ENCODE data around the gene TGIF1.
"Not testable (repeated sequence)": the region's sequence is repeated elsewhere in the genome, so short reads cannot be mapped to it uniquely, and the experiment has no call there.

Gene TGIF1

GRCh38 chr18:3455907-3456685, 6.1 kb downstream of the TGIF1 start:
- DNase-seq (ENCODE audit: low read depth in 2 of 2) = no peak

- no peak for DNase-seq (ENCODE audit: low read depth in 2 of 2)
These were observed 6.7 kb downstream of the TGIF1 start for GRCh38 chr18:3456686-3457069.

GRCh38 chr18:3457261-3457724, 7.3 kb downstream of the TGIF1 start:
- no peak for DNase-seq (ENCODE audit: low read depth in 2 of 2)

- DNase-seq (ENCODE audit: low read depth in 2 of 2) = no peak
These were observed 8.4 kb downstream of the TGIF1 start for GRCh38 chr18:3458378-3458777.

- no peak for DNase-seq (ENCODE audit: low read depth in 2 of 2)
These were observed 9.2 kb downstream of the TGIF1 start for GRCh38 chr18:3458952-3459853.

DNA sequence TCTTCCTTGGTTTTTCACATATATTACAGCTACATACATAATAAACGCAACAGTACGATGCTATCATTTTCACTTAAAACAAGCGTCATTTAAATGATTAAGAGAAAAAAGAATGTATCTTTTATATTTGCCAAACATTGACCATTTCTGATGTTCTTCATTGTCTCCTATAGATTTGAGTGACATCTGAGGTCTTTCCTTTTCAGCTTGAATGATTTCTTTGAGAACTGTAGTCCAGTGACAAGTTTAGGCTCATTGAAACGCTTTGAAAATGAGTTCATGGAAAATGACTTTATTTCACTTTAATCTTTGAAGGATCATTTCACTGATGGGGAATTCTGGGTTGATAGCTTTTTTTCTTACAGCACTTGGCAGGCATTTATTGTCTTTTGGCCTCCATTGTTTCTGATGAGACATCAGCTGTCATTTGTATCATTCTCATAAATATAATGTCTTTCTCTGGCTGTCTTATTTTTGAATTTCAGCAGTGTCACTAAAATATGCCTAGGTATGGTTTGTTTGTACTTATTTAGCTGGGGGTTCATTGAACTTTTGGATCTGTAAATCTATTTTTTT, 10.9 kb downstream of the TGIF1 start:
- DNase-seq (ENCODE audit: low read depth in 2 of 2) = no peak

DNA sequence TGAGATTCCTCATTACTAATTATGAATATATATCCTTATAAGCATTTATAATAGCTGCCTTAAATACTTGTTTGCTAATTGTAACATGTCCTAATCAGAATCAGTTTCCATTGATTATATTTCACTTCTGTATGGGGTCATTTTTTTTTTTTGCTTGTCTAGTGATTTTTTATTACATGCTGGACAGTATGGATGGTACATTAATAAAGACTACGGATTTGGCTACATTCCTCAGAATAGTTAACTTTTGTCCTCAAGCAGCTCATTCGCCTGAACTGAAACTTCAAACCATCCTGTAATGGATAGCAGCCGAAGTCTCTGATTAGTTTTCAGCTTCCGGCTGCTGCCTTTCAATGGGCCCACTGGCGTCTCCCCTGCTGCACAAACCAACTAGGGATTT, 11.7 kb downstream of the TGIF1 start:
- DNase-seq (ENCODE audit: low read depth in 2 of 2) = no peak

DNA sequence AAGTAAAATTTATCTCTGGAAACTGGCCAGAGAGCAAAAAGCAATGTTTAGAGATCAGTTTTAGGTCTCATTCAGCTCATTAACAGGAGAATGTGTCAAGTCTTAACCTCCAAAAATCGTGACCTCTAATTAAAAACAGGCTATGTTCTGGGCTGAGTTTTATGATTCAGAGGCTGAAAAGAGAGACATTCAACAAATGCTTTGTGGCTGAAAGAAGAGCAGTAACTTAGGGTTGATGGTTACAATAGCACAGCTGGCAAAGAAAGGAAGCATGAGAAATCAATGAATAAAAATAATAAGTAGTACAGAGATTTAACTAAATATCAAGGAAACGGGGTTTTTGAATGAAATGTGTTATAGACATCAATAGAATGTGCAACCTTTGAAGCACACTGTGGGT, 13.1 kb downstream of the TGIF1 start:
- no peak for DNase-seq (ENCODE audit: low read depth in 2 of 2)

GRCh38 chr18:3466045-3466444, 16.1 kb downstream of the TGIF1 start:
- no peak for DNase-seq (ENCODE audit: low read depth in 2 of 2)

DNA sequence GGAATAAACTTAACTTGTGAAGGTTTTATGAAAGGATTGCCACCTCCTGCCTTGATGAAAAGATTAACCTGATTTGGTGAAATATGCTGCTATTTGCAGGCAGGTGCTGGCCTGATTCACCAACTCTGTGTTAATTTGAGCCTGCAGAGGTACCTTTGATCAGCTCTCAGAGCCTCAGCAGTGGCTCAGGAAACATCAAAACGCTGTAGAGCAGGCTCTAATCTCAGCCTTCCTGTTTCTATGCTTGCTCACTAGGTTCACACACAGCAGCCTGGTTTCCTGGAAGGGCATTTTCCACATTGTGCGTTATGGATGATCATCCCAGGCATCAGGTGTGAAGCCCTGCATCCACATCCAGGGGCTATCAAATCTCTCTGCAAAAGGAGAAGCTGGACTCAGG, 16.9 kb downstream of the TGIF1 start:
- DNase-seq (ENCODE audit: low read depth in 2 of 2) = no peak

DNA sequence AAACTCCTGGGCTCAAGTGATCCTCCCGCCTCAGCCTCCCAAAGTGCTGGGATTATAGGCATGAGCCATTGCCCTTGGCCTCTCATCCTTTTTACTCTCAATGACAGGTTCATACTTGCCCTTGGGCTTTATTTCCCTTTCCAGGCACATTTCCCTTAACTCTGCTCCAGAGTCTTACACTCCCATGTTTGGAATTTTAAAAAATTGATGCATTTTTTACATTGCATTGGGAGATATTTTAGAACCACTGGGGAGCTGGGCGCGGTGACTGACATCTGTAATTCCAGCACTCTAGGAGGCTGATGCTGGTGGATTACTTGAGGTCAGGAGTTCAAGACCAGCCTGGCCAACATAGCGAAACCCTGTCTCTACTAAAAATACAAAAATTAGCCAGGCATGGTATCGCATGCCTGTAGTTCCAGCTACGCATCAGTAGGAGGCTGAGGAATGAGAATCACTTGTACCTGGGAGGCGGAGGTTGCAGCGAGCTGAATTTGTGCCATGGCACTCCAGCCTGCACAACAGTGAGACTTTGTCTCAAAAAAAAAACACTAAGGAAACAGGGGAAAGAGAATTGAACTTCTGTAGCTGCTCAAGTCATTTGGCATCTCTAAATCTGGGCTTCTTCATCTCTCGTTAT, 18.2 kb downstream of the TGIF1 start:
- no peak for DNase-seq (ENCODE audit: low read depth in 2 of 2)

DNA sequence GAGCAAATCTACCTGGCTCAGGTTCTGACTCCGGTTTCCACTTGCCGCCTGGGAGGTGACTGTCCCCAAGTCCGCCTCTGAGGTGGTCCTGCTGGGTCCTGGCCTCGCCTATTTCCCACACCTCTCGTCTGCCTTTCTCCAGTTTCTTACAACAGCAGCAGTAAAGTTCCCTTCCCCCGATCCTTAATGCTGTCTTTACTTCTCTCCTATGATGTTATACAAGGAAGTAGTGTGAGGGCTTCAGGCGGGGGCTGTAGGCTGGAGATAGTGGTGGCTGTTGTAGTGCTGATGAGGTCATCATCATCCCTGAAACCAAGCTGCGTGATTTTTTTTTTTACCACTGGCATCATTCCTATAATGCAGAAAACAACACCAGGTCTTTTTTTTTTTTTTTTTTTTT, 18.9 kb downstream of the TGIF1 start:
- DNase-seq (ENCODE audit: low read depth in 2 of 2) = no peak

GRCh38 chr18:3471141-3471648, 21.2 kb downstream of the TGIF1 start:
- DNase-seq (ENCODE audit: low read depth in 2 of 2) = no peak

GRCh38 chr18:3472121-3472520, 22.1 kb downstream of the TGIF1 start:
- not testable (repeated sequence) for DNase-seq (ENCODE audit: low read depth in 2 of 2)

- DNase-seq (ENCODE audit: low read depth in 2 of 2) = no peak
These were observed 22.9 kb downstream of the TGIF1 start for GRCh38 chr18:3472681-3473544.

DNA sequence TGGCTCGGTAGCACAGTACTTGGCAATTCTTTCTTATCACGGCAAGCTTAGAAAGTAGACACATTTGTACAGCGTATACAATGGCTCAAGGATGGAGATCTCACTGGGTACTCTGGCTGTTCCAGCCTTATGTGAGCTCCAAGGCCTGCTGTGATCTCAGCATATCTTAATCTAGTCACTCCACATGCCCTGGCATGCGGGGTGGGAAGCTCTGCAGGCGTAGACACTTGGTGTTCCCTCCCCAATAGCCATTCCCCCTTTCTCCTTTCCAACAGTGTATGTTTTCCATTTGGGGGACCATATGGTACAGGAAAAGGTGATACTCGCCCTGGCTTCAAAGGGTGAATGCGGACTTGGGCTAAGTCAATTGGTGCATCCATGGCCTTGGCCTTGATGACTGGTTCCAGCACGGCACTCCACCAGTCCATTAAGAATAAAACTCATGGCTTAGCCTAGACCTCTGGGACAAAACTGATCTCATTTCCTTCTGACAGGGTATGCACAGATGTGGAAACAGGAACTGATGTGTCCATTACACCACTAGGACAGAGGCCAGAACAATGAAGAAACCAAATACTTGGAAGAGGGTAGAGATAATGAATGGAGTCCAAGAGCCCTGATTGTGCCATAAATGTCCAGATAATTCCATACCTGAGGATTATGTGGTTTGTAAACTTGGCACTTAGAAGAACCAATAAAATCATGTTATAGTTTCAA, 28.4 kb downstream of the TGIF1 start:
- no peak for DNase-seq (ENCODE audit: low read depth in 2 of 2)

- DNase-seq (ENCODE audit: low read depth in 2 of 2) = no peak
These were observed 30.1 kb downstream of the TGIF1 start for GRCh38 chr18:3479978-3480509.

GRCh38 chr18:3480827-3481573, 31.0 kb downstream of the TGIF1 start:
- no peak for DNase-seq (ENCODE audit: low read depth in 2 of 2)

DNA sequence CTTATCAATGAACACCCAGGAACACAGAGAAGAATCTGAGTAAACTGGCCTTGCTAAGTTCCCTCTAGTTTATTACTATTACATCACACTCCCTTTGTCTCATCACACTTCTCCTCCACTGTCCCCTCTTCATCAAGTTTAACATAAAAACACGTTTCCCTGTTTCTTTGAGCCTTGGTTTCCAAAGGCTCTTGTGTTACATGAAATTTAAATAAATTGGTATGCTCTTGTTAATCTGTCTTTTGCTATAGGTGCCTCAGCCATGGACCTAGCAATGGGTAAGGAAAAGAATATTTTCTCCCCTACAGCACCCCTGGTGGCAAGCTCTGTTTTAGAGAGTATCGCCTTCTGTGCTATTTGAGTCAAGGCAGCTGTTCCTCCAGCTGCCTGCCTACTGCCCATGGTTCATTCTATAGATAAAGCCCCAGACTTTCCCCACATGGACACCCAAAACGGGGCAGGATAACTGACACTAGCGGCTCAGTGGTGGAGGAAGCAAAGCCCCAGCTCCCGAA, 31.8 kb downstream of the TGIF1 start:
- DNase-seq (ENCODE audit: low read depth in 2 of 2) = no peak
